Endothelial cell of umbilical vein (primary cell): ENCODE measurements around the gene ARMH3. TPM values are rescaled to one million over a fixed set of nuclear protein-coding genes. Genes with fewer than 3 reads are reported as not detected.

Experiments used
- BruUV-seq: library from RNA; stranded (reverse); fragments of 400-500 nt; replicated peaks from 2 replicates; lab custom pipeline; 2021; lab: Mats Ljungman, UMichigan
- CTCF ChIA-PET: fragments of 300-600, 350-600 bp; sonication (Branson Sonifier 250); formaldehyde crosslinking; loops from one replicate; lab custom pipeline; 2021; ENCODE audit warnings: antibody characterized with exemption, inconsistent platforms; lab: Charles Lee
- POLR2A ChIA-PET: fragments of 300-600, 350-600 bp; sonication (Branson Sonifier 250); formaldehyde crosslinking; loops from one replicate; lab custom pipeline; 2021; ENCODE audit warnings: antibody characterized with exemption, inconsistent platforms; lab: Charles Lee
- DNase-seq: peaks from one replicate; pipeline ENCODE4 v3.0.0-alpha.2; 2011; ENCODE audit warnings: low read depth, low spot score
- FAIRE-seq: peaks from 2 replicates; lab custom pipeline; 2011; peaks lifted over from hg19 to GRCh38; lab: Jason Lieb, UNC
- H2AFZ ChIP-seq: 2 replicates; pipeline ENCODE4 v1.6.0; 2012; ENCODE audit warnings: low read depth, low read length, control low read depth, inconsistent platforms
- H3K27ac ChIP-seq: 2 replicates; pipeline ENCODE4 v1.5.1; 2011; ENCODE audit warnings: low read depth, mild to moderate bottlenecking, control low read depth, low read length, moderate library complexity; ENCODE audit not compliant: insufficient read depth
- H3K27me3 ChIP-seq, 2 experiments: 2 replicates each; pipeline versions ENCODE4 v1.6.0 to v1.6.1; 2011; ENCODE audit warnings: low read length in 2 of 2, mixed read lengths in 1 of 2; ENCODE audit not compliant: control insufficient read depth in 2 of 2, insufficient read depth in 2 of 2
- H3K36me3 ChIP-seq, 2 experiments: 2 replicates in 1 of 2; 3 replicates in 1 of 2; pipeline ENCODE4 v1.5.1; 2011; ENCODE audit warnings: low read length in 2 of 2, mild to moderate bottlenecking in 1 of 2, moderate library complexity in 1 of 2; ENCODE audit not compliant: control insufficient read depth in 2 of 2, insufficient read depth in 2 of 2; ENCODE audit errors: extremely low read depth in 1 of 2
- H3K4me1 ChIP-seq: 3 replicates; pipeline ENCODE4 v1.5.1; 2011; ENCODE audit warnings: mild to moderate bottlenecking, low read length; ENCODE audit not compliant: control insufficient read depth, insufficient read depth; ENCODE audit errors: extremely low read depth
- H3K4me2 ChIP-seq: 2 replicates; pipeline ENCODE4 v1.6.1; 2011; ENCODE audit warnings: low read length, control low read depth, mixed read lengths; ENCODE audit not compliant: insufficient read depth
- H3K4me3 ChIP-seq, 3 experiments: fragments of 200-600 bp in 1 of 3; sonication (generic), shearing (Covaris generic) in 1 of 3; replicated peaks in 1 of 3; 2 replicates each; pipeline ENCODE4 v1.5.1; 2011 to 2016; ENCODE audit warnings: control low read depth in 3 of 3, low read length in 3 of 3, mild to moderate bottlenecking in 2 of 3, inconsistent platforms in 1 of 3, low read depth in 1 of 3, moderate library complexity in 1 of 3; ENCODE audit not compliant: insufficient read depth in 1 of 3
- H3K79me2 ChIP-seq: 2 replicates; pipeline ENCODE4 v1.6.0; 2012; ENCODE audit warnings: low read length, inconsistent platforms; ENCODE audit not compliant: control insufficient read depth, insufficient read depth
- H3K9ac ChIP-seq: replicated peaks from 2 replicates; pipeline ENCODE3; 2011; ENCODE audit warnings: low read length, control low read depth; ENCODE audit not compliant: insufficient read depth; ENCODE audit errors: extremely low read depth
- H3K9me1 ChIP-seq: replicated peaks from 3 replicates; pipeline ENCODE4 v1.6.0; 2011; ENCODE audit warnings: mild to moderate bottlenecking, low read length; ENCODE audit not compliant: control insufficient read depth, insufficient read depth; ENCODE audit errors: extremely low read depth
- H3K9me3 ChIP-seq: replicated peaks from 2 replicates; pipeline ENCODE4 v1.5.1; 2012; ENCODE audit warnings: low read length, inconsistent platforms; ENCODE audit not compliant: control insufficient read depth, insufficient read depth
- H4K20me1 ChIP-seq: replicated peaks from 2 replicates; pipeline ENCODE3; 2011; ENCODE audit warnings: mild to moderate bottlenecking, low read length; ENCODE audit not compliant: control insufficient read depth, insufficient read depth; ENCODE audit errors: extremely low read depth
- EZH2 ChIP-seq: IDR thresholded peaks from 2 replicates; pipeline ENCODE4 v1.6.1; 2012; ENCODE audit warnings: borderline replicate concordance, low read depth, mild to moderate bottlenecking, moderate library complexity, low read length, inconsistent platforms; ENCODE audit not compliant: severe bottlenecking
- FOS ChIP-seq: IDR thresholded peaks from 2 replicates; pipeline ENCODE4 v1.6.1; 2011; ENCODE audit warnings: mild to moderate bottlenecking, low read length, moderate library complexity, borderline replicate concordance; ENCODE audit not compliant: insufficient read depth
- GATA2 ChIP-seq: IDR thresholded peaks from 2 replicates; pipeline ENCODE4 v1.7.0; 2011; ENCODE audit warnings: low read depth, mild to moderate bottlenecking, moderate library complexity, mixed read lengths, low read length; ENCODE audit not compliant: insufficient read length, insufficient read depth
- JUN ChIP-seq: IDR thresholded peaks from 2 replicates; pipeline ENCODE4 v1.6.1; 2011; ENCODE audit warnings: borderline replicate concordance, low read depth; ENCODE audit not compliant: insufficient read length, insufficient read depth
- MYC ChIP-seq: IDR thresholded peaks from one replicate; pipeline ENCODE4 v1.6.1; 2011; ENCODE audit warnings: mild to moderate bottlenecking, low read depth, low read length
- POLR2A ChIP-seq: IDR thresholded peaks from 2 replicates; pipeline ENCODE4 v1.6.1; 2012; ENCODE audit warnings: low read depth, mild to moderate bottlenecking, control low read depth, low read length
- POLR2AphosphoS5 ChIP-seq: IDR thresholded peaks from 2 replicates; pipeline ENCODE4 v1.6.1; 2012; ENCODE audit warnings: low read depth, mild to moderate bottlenecking, control low read depth, low read length, moderate library complexity; ENCODE audit not compliant: insufficient read depth
- dilution Hi-C: fragments of 300-500 bp; cut with MboI; formaldehyde crosslinking; loops from one replicate; pipeline ENCODE4 v1.15.0; 2019; ENCODE audit warnings: low sequenced_read_pairs; ENCODE audit not compliant: extremely low pct_ligation_motif_present
- intact Hi-C: fragments of 100-400 bp; cut with micrococcal nuclease; formaldehyde crosslinking; loops from one replicate; pipeline ENCODE4 v1.10.0; 2022
- polyA plus RNA-seq, 4 experiments: library from polyadenylated mRNA; depleted of rRNA in 3 of 4; stranded (reverse) in 3 of 4; unstranded in 1 of 4; fragments of >200 nt; gene quantifications; 2 replicates each; pipeline versions ENCODE4 v1.2.1 to v1.2.3, GENCODE V29; 2011 to 2012; ENCODE audit warnings: missing spikeins in 1 of 4
- total RNA-seq: library from RNA; stranded (reverse); gene quantifications from 2 replicates; pipeline ENCODE4 v1.2.3, GENCODE V29; 2021
- TF ChIP-seq, protein P1 (sequence below): IDR thresholded peaks from 2 replicates; pipeline ENCODE4 v1.6.1; 2011; ENCODE audit not compliant: insufficient read depth, insufficient read length
- TF ChIP-seq, protein P2 (sequence below), 2 donors: IDR thresholded peaks; 1 replicate in 1 of 2; 2 replicates in 1 of 2; pipeline ENCODE4 v1.5.1; 2011; ENCODE audit warnings: low read length in 2 of 2, mild to moderate bottlenecking in 2 of 2, moderate library complexity in 2 of 2, control low read depth in 1 of 2, inconsistent platforms in 1 of 2, low read depth in 1 of 2; ENCODE audit not compliant: insufficient read depth in 1 of 2; ENCODE audit errors: extremely low read depth in 1 of 2

ARMH3 gene
- total and polyA plus RNA-seq, 2 donors (not counting 3 experiments of a cell fraction or from before 2014, with no cell fraction given): 13.1 to 17.6 TPM

DNA sequence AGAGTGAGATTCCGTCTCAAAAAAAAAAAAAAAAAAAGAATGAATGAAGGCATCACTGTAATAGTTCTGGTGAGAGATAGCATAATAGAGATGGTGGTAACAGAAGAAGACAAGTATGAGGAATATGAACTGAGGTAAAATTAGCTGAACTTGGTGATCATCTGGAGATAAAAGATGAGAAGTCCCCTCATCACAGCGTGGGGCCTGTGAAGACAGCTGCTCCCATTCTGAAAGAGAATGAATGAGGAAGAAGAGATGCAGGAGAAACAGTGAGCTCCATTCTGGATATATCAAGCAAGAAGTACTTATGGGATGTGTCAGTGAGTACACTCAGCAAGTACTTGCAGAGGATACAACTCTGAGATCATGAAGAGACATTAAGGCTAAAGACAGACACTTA lies 28.7 kb downstream of the ARMH3 start:
- dilution Hi-C loops: no loop called here
- no peak overlapping the region for H3K27ac ChIP-seq
- no peaks in the 10 kb centered on the region for H3K27me3 ChIP-seq
- CTCF ChIA-PET: interaction anchor here (1.4 kb wide), 1 partner anchor 17 kb away, joined by 4 read pairs; no protein-coding TSS in a partner anchor
- TF ChIP-seq FOS (no peak), GATA2 (no peak), POLR2AphosphoS5 (no peak), MYC (no peak)
- TF ChIP-seq, protein P1, sequence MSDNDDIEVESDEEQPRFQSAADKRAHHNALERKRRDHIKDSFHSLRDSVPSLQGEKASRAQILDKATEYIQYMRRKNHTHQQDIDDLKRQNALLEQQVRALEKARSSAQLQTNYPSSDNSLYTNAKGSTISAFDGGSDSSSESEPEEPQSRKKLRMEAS: no peak
- BruUV-seq: no TSS peak
- H3K9ac ChIP-seq: no peak overlapping the region
- intact Hi-C loops: no loop called here
- no peaks in the 10 kb centered on the region for H3K79me2 ChIP-seq
- no peak for FAIRE-seq
- H2AFZ ChIP-seq: no peak overlapping the region
- POLR2A ChIA-PET: interaction anchor here (0.5 kb wide), 1 partner anchor 19 kb away, joined by 3 read pairs; no protein-coding TSS in a partner anchor
- H3K4me1 ChIP-seq: no peaks in the 10 kb centered on the region
- peaks cover 2% of the 10 kb centered on the region for H3K9me1 ChIP-seq
- peaks cover 3% of the 10 kb centered on the region in 2 experiments for H3K36me3 ChIP-seq
- no peak overlapping the region for H3K4me3 ChIP-seq
- no peak for DNase-seq
- H3K4me2 ChIP-seq: no peak overlapping the region
- no peaks in the 10 kb centered on the region for H4K20me1 ChIP-seq
- H3K9me3 ChIP-seq: no peaks in the 10 kb centered on the region

DNA sequence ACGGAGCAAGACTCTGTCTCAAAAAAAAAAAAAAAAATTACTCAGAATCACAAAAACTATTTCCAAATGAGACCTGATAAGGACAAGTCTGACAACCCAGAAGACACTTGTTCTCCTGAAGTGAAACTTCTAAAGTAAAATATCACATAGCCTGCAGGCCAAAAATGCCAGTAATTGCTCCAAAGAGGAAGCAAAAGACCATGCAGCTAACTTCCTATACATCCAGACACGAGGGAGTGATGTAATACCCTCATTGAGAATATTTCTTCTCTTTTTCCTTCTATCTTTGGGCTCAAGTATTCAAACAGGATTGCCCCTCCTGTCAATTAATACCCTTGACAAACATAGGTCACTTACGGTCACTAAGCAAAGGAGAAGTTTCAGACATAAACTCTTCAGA lies 31.2 kb downstream of the ARMH3 start:
- Histone ChIP-seq H3K27me3 (no peaks in the 10 kb centered on the region), H3K36me3 (peaks cover 3% of the 10 kb centered on the region in 2 experiments), H3K27ac (no peak overlapping the region), H4K20me1 (no peaks in the 10 kb centered on the region), H3K79me2 (no peaks in the 10 kb centered on the region), H3K4me1 (no peaks in the 10 kb centered on the region), H3K4me3 (no peak overlapping the region), H3K9me1 (peaks cover 2% of the 10 kb centered on the region), H3K4me2 (no peak overlapping the region), H3K9me3 (no peaks in the 10 kb centered on the region), H2AFZ (no peak overlapping the region), H3K9ac (no peak overlapping the region)
- intact Hi-C loops (no loop called here), dilution Hi-C loops (no loop called here)
- CTCF ChIA-PET: no interaction called here
- POLR2A ChIA-PET: no interaction called here
- BruUV-seq: no TSS peak
- no peak for DNase-seq
- no peak for TF ChIP-seq POLR2A
- TF ChIP-seq, protein P2, sequence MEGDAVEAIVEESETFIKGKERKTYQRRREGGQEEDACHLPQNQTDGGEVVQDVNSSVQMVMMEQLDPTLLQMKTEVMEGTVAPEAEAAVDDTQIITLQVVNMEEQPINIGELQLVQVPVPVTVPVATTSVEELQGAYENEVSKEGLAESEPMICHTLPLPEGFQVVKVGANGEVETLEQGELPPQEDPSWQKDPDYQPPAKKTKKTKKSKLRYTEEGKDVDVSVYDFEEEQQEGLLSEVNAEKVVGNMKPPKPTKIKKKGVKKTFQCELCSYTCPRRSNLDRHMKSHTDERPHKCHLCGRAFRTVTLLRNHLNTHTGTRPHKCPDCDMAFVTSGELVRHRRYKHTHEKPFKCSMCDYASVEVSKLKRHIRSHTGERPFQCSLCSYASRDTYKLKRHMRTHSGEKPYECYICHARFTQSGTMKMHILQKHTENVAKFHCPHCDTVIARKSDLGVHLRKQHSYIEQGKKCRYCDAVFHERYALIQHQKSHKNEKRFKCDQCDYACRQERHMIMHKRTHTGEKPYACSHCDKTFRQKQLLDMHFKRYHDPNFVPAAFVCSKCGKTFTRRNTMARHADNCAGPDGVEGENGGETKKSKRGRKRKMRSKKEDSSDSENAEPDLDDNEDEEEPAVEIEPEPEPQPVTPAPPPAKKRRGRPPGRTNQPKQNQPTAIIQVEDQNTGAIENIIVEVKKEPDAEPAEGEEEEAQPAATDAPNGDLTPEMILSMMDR (IDR thresholded peaks at IDR 0.05; ENCODE audit: extremely low read depth in 1 of 2, insufficient read depth in 1 of 2, low read depth in 1 of 2, low read length in 2 of 2): no peak
- no peak for TF ChIP-seq GATA2
- TF ChIP-seq JUN: no peak
- TF ChIP-seq, protein P1: no peak
- TF ChIP-seq MYC: no peak
- TF ChIP-seq FOS: no peak
- TF ChIP-seq EZH2: no peak
- FAIRE-seq: no peak
